ENCODE data around the gene FNDC5.

Gene FNDC5

GRCh38 chr1:32868806-32869455 is 1.8 kb downstream of the FNDC5 start:
- no peak overlapping the region for H3K4me3 ChIP-seq
- no peak overlapping the region for H3K27ac ChIP-seq

GRCh38 chr1:32868085-32868484 is 2.6 kb downstream of the FNDC5 start:
- no peak overlapping the region for H3K27ac ChIP-seq
- no peak overlapping the region for H3K4me3 ChIP-seq

GRCh38 chr1:32867671-32868070 is 3.0 kb downstream of the FNDC5 start:
- no peak overlapping the region for H3K4me3 ChIP-seq
- no peak overlapping the region for H3K27ac ChIP-seq

- H3K4me3 ChIP-seq = no peak overlapping the region
- H3K27ac ChIP-seq = no peak overlapping the region
These were observed 3.6 kb downstream of the FNDC5 start for GRCh38 chr1:32867151-32867550.

GRCh38 chr1:32865639-32866405 is 4.9 kb downstream of the FNDC5 start:
- Histone ChIP-seq H3K4me3 (no peak overlapping the region), H3K27ac (no peak overlapping the region)

GRCh38 chr1:32864375-32865019 is 6.2 kb downstream of the FNDC5 start:
- Histone ChIP-seq H3K4me3 (no peak overlapping the region), H3K27ac (no peak overlapping the region)

- Histone ChIP-seq H3K4me3 (no peak overlapping the region), H3K27ac (no peak overlapping the region)
These were observed 6.8 kb downstream of the FNDC5 start for GRCh38 chr1:32863881-32864245.

- no peak overlapping the region for H3K27ac ChIP-seq
- H3K4me3 ChIP-seq = no peak overlapping the region
These were observed 7.4 kb downstream of the FNDC5 start for GRCh38 chr1:32863218-32863880.

- Histone ChIP-seq H3K27ac (no peak overlapping the region), H3K4me3 (no peak overlapping the region)
These were observed 8.6 kb downstream of the FNDC5 start for GRCh38 chr1:32861904-32862695.

GRCh38 chr1:32860566-32860965 is 10.1 kb downstream of the FNDC5 start:
- Histone ChIP-seq H3K27ac (no peak overlapping the region), H3K4me3 (no peak overlapping the region)

GRCh38 chr1:32859915-32860314 is 10.8 kb downstream of the FNDC5 start:
- no peak overlapping the region for H3K27ac ChIP-seq
- no peak overlapping the region for H3K4me3 ChIP-seq

GRCh38 chr1:32858791-32859190 is 11.9 kb downstream of the FNDC5 start:
- no peak overlapping the region for H3K27ac ChIP-seq
- no peak overlapping the region for H3K4me3 ChIP-seq

GRCh38 chr1:32858136-32858535 is 12.6 kb downstream of the FNDC5 start:
- no peak overlapping the region for H3K4me3 ChIP-seq
- H3K27ac ChIP-seq = no peak overlapping the region

GRCh38 chr1:32855861-32856617 is 14.7 kb downstream of the FNDC5 start:
- no peak overlapping the region for H3K27ac ChIP-seq
- no peak overlapping the region for H3K4me3 ChIP-seq

GRCh38 chr1:32848354-32849063 is 22.2 kb downstream of the FNDC5 start:
- no peak overlapping the region for H3K4me3 ChIP-seq
- H3K27ac ChIP-seq = no peak overlapping the region

- Histone ChIP-seq H3K4me3 (no peak overlapping the region), H3K27ac (no peak overlapping the region)
These were observed 38.8 kb downstream of the FNDC5 start for GRCh38 chr1:32831878-32832277.

- no peak overlapping the region for H3K4me3 ChIP-seq
- H3K27ac ChIP-seq = no peak overlapping the region
These were observed 40.4 kb downstream of the FNDC5 start for GRCh38 chr1:32830092-32830852.

- Histone ChIP-seq H3K27ac (no peak overlapping the region), H3K4me3 (no peak overlapping the region)
These were observed 42.4 kb downstream of the FNDC5 start for GRCh38 chr1:32828341-32828740.

Data from skin epidermis (tissue), 12 donors.